Subcutaneous abdominal adipose tissue (tissue), 5 donors: ENCODE results near the gene RNF44.

Experiments used
- H3K27ac ChIP-seq: one replicate; pipeline ENCODE4 v1.7.0; 2013; ENCODE audit warnings: low read depth, mild to moderate bottlenecking, inconsistent platforms, low read length, moderate library complexity
- H3K27me3 ChIP-seq, 5 donors: one replicate each; pipeline ENCODE4 v1.7.0; 2013; ENCODE audit warnings: low read length in 5 of 5, inconsistent platforms in 1 of 5; ENCODE audit not compliant: control insufficient read depth in 5 of 5, insufficient read depth in 4 of 5
- H3K36me3 ChIP-seq, 5 donors: one replicate each; pipeline ENCODE4 v1.7.0; 2013; ENCODE audit warnings: low read length in 5 of 5; ENCODE audit not compliant: control insufficient read depth in 5 of 5, insufficient read depth in 5 of 5
- H3K4me1 ChIP-seq, 5 donors: one replicate each; pipeline ENCODE4 v1.7.0; 2013; ENCODE audit warnings: low read length in 5 of 5, mild to moderate bottlenecking in 3 of 5, moderate library complexity in 1 of 5; ENCODE audit not compliant: control insufficient read depth in 5 of 5, insufficient read depth in 5 of 5
- H3K4me3 ChIP-seq, 5 donors: one replicate each; pipeline ENCODE4 v1.7.0; 2013; ENCODE audit warnings: low read length in 5 of 5, low read depth in 1 of 5
- H3K9ac ChIP-seq, 5 donors: one replicate each; pipeline ENCODE4 v1.7.0; 2013; ENCODE audit warnings: low read length in 5 of 5, mild to moderate bottlenecking in 4 of 5, moderate library complexity in 3 of 5
- H3K9me3 ChIP-seq, 5 donors: one replicate each; pipeline ENCODE4 v1.7.0; 2013; ENCODE audit warnings: low read length in 5 of 5; ENCODE audit not compliant: control insufficient read depth in 5 of 5
- donor health status: healthy.
- donor health status: healthy.
- donor health status: healthy.
- donor health status: healthy.
- donor health status: healthy.

Gene RNF44

GRCh38 chr5:176573564-176574296, 36.5 kb upstream of the RNF44 start:
- H3K36me3 ChIP-seq = no peaks in the 10 kb centered on the region
- H3K27ac ChIP-seq = no peak overlapping the region
- H3K9ac ChIP-seq = no peak overlapping the region
- H3K4me3 ChIP-seq = no peak overlapping the region
- H3K27me3 ChIP-seq = peaks cover 9 to 39% (median 15%) of the 10 kb centered on the region in 5 donors
- peaks cover 0 to 3% (median 0%) of the 10 kb centered on the region in 5 donors for H3K4me1 ChIP-seq
- H3K9me3 ChIP-seq = no peaks in the 10 kb centered on the region

- Histone ChIP-seq H3K27me3 (peaks cover 16 to 34% (median 25%) of the 10 kb centered on the region in 5 donors), H3K27ac (no peak overlapping the region), H3K9me3 (peaks cover 0 to 4% (median 0%) of the 10 kb centered on the region in 5 donors)
Measured at GRCh38 chr5:176570044-176570443, 32.8 kb upstream of the RNF44 start.

GRCh38 chr5:176568657-176569056, 31.5 kb upstream of the RNF44 start:
- H3K36me3 ChIP-seq = no peaks in the 10 kb centered on the region

More at GRCh38 chr5:176570044-176570443, 32.8 kb upstream of the RNF44 start:
- H3K36me3 ChIP-seq = no peaks in the 10 kb centered on the region
- H3K4me1 ChIP-seq = peaks cover 0 to 3% (median 0%) of the 10 kb centered on the region in 5 donors
- no peak overlapping the region for H3K9ac ChIP-seq
- no peak overlapping the region for H3K4me3 ChIP-seq

GRCh38 chr5:176565760-176566288, 28.6 kb upstream of the RNF44 start:
- H3K4me3 ChIP-seq = no peak overlapping the region
- H3K27me3 ChIP-seq = peaks cover 14 to 32% (median 17%) of the 10 kb centered on the region in 5 donors
- H3K9me3 ChIP-seq = peaks cover 0 to 4% (median 0%) of the 10 kb centered on the region in 5 donors

More at GRCh38 chr5:176568657-176569056, 31.5 kb upstream of the RNF44 start:
- Histone ChIP-seq H3K4me3 (no peak overlapping the region), H3K9ac (no peak overlapping the region), H3K4me1 (no peaks in the 10 kb centered on the region), H3K27me3 (peaks cover 13 to 29% (median 17%) of the 10 kb centered on the region in 5 donors), H3K9me3 (peaks cover 0 to 4% (median 0%) of the 10 kb centered on the region in 5 donors), H3K27ac (no peak overlapping the region)

GRCh38 chr5:176564002-176564401, 26.8 kb upstream of the RNF44 start:
- H3K4me3 ChIP-seq = no peak overlapping the region
- peaks cover 13 to 32% (median 19%) of the 10 kb centered on the region in 5 donors for H3K27me3 ChIP-seq
- H3K4me1 ChIP-seq = no peaks in the 10 kb centered on the region
- H3K9ac ChIP-seq = no peak overlapping the region
- H3K36me3 ChIP-seq = no peaks in the 10 kb centered on the region
- no peak overlapping the region for H3K27ac ChIP-seq
- peaks cover 0 to 7% (median 0%) of the 10 kb centered on the region in 5 donors for H3K9me3 ChIP-seq

More at GRCh38 chr5:176565760-176566288, 28.6 kb upstream of the RNF44 start:
- H3K27ac ChIP-seq = no peak overlapping the region
- H3K36me3 ChIP-seq = no peaks in the 10 kb centered on the region
- H3K4me1 ChIP-seq = no peaks in the 10 kb centered on the region
- no peak overlapping the region for H3K9ac ChIP-seq

GRCh38 chr5:176562189-176562588, 25.0 kb upstream of the RNF44 start:
- Histone ChIP-seq H3K9ac (no peak overlapping the region), H3K27ac (no peak overlapping the region), H3K4me3 (no peak overlapping the region), H3K9me3 (peaks cover 0 to 11% (median 0%) of the 10 kb centered on the region in 5 donors), H3K36me3 (no peaks in the 10 kb centered on the region), H3K4me1 (no peaks in the 10 kb centered on the region), H3K27me3 (peaks cover 5 to 22% (median 10%) of the 10 kb centered on the region in 5 donors)

GRCh38 chr5:176561259-176561658, 24.1 kb upstream of the RNF44 start:
- Histone ChIP-seq H3K9ac (no peak overlapping the region), H3K27me3 (peaks cover 5 to 17% (median 10%) of the 10 kb centered on the region in 5 donors), H3K9me3 (peaks cover 0 to 7% (median 0%) of the 10 kb centered on the region in 5 donors), H3K4me3 (no peak overlapping the region), H3K4me1 (no peaks in the 10 kb centered on the region), H3K36me3 (no peaks in the 10 kb centered on the region), H3K27ac (no peak overlapping the region)

- Histone ChIP-seq H3K9me3 (peaks cover 0 to 7% (median 0%) of the 10 kb centered on the region in 5 donors), H3K9ac (no peak overlapping the region), H3K27me3 (peaks cover 3 to 11% (median 10%) of the 10 kb centered on the region in 5 donors), H3K4me3 (no peak overlapping the region), H3K36me3 (no peaks in the 10 kb centered on the region), H3K4me1 (no peaks in the 10 kb centered on the region), H3K27ac (no peak overlapping the region)
Measured at GRCh38 chr5:176560364-176560763, 23.2 kb upstream of the RNF44 start.

GRCh38 chr5:176559683-176560082, 22.5 kb upstream of the RNF44 start:
- no peak overlapping the region for H3K27ac ChIP-seq
- H3K27me3 ChIP-seq = peaks cover 0 to 10% (median 7%) of the 10 kb centered on the region in 5 donors
- H3K4me1 ChIP-seq = no peaks in the 10 kb centered on the region
- H3K9ac ChIP-seq = no peak overlapping the region
- no peaks in the 10 kb centered on the region for H3K36me3 ChIP-seq
- peaks cover 0 to 7% (median 0%) of the 10 kb centered on the region in 5 donors for H3K9me3 ChIP-seq
- no peak overlapping the region for H3K4me3 ChIP-seq

GRCh38 chr5:176557846-176558245, 20.6 kb upstream of the RNF44 start:
- Histone ChIP-seq H3K36me3 (no peaks in the 10 kb centered on the region), H3K4me1 (peaks cover 0 to 7% (median 4%) of the 10 kb centered on the region in 5 donors), H3K27me3 (peaks cover 11 to 25% (median 15%) of the 10 kb centered on the region in 5 donors), H3K4me3 (no peak overlapping the region), H3K9ac (no peak overlapping the region), H3K9me3 (peaks cover 0 to 7% (median 0%) of the 10 kb centered on the region in 5 donors), H3K27ac (no peak overlapping the region)
